Ishikawa (cell line): ENCODE data around the gene BCL7A.

Experiments used
- CEBPB ChIP-seq: IDR thresholded peaks from 2 replicates; pipeline ENCODE4 v1.6.1; 2012
- CREB1 ChIP-seq: IDR thresholded peaks from 2 replicates; pipeline ENCODE4 v1.6.1; 2012; ENCODE audit warnings: low read depth
- EGR1 ChIP-seq: IDR thresholded peaks from 2 replicates; pipeline ENCODE4 v1.6.1; 2012
- EP300 ChIP-seq: IDR thresholded peaks from 2 replicates; pipeline ENCODE4 v1.6.1; 2012; ENCODE audit warnings: borderline replicate concordance
- NFIC ChIP-seq: IDR thresholded peaks from 2 replicates; pipeline ENCODE4 v1.6.1; 2012
- RAD21 ChIP-seq: IDR thresholded peaks from 2 replicates; pipeline ENCODE4 v1.6.1; 2012; ENCODE audit warnings: low read depth
- REST ChIP-seq: IDR thresholded peaks from 2 replicates; pipeline ENCODE4 v1.6.1; 2012; ENCODE audit warnings: low read depth, mild to moderate bottlenecking
- TAF1 ChIP-seq: IDR thresholded peaks from 2 replicates; pipeline ENCODE4 v1.6.1; 2012; ENCODE audit warnings: low read depth, mild to moderate bottlenecking
- TEAD4 ChIP-seq: IDR thresholded peaks from 2 replicates; pipeline ENCODE4 v1.6.1; 2012
- YY1 ChIP-seq: IDR thresholded peaks from 2 replicates; pipeline ENCODE4 v1.6.1; 2012; ENCODE audit warnings: low read depth
- ZBTB7A ChIP-seq: IDR thresholded peaks from 2 replicates; pipeline ENCODE4 v1.6.1; 2012; ENCODE audit warnings: low read depth
- TF ChIP-seq, protein P1 (sequence below): IDR thresholded peaks from 2 replicates; pipeline ENCODE4 v1.6.1; 2012

DNA sequence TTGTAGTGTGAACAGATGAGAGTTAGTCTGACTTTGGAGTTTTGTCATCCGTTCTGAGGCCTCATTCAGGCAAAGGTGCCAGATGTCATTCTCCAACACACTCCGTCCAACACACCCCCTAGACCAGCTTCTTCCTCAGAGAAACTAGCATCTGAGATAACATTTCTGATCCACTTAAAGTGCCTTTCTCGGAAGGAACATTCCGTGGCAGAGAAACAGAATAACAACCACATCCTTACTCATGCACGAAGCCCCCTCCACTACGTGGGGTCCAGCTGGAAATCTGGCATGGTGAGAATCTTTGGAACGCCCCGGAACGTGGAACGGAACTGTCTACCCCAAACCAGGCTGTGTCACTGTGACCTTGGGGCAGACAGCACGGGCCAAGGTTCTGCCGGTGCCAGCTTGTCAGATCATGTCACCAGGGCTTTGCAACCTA, 17.0 kb upstream of the BCL7A start:
- no peak for TF ChIP-seq EP300
- TF ChIP-seq, protein P1, sequence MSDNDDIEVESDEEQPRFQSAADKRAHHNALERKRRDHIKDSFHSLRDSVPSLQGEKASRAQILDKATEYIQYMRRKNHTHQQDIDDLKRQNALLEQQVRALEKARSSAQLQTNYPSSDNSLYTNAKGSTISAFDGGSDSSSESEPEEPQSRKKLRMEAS, result no peak
- no peak for TF ChIP-seq CEBPB
- TF ChIP-seq RAD21, result no peak
- no peak for TF ChIP-seq ZBTB7A
- no peak for TF ChIP-seq TEAD4
- TF ChIP-seq YY1, result no peak
- TF ChIP-seq REST, result no peak
- no peak for TF ChIP-seq EGR1
- no peak for TF ChIP-seq TAF1
- no peak for TF ChIP-seq CREB1
- no peak for TF ChIP-seq NFIC
